C4-2B (cell line): ENCODE measurements around the gene PPP3CA.
"Not testable (repeated sequence)": the region's sequence is repeated elsewhere in the genome, so short reads cannot be mapped to it uniquely, and the experiment has no call there.

Experiments
- H3K27ac ChIP-seq: fragments of 450-650 bp; 2 replicates; pipeline ENCODE4 v1.5.1; 2017
- ZFX ChIP-seq: fragments of 450-650 bp; IDR thresholded peaks from 2 replicates; pipeline ENCODE4 v1.6.1; 2017
- TF ChIP-seq, protein P1 (sequence below): fragments of 450-650 bp; conservative IDR thresholded peaks from 2 replicates; pipeline ENCODE4 v1.5.1; 2017; ENCODE audit warnings: mild to moderate bottlenecking

PPP3CA gene

DNA sequence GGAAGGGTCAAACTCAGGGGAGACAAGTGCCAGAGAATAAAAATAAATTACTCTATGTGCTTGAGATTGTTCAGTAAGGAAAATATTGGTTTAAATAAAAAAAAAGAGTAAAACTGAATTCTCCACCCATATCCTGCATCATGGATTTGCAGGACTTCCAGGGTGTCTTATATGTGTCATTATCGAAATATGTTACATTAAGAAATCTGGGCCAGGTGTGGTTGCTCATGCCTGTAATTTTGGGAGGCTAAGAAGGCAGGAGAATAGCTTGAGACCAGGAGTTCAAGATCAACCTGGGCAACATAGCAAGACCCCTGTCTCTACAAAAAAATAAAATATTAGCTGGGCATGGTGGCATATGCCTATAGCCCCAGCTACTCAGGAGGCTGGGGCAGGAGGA, 104.9 kb downstream of the PPP3CA start:
- TF ChIP-seq ZFX, result no peak
- H3K27ac ChIP-seq, result peak overlapping the region; percentile 75; the same call in 1 of the 2 replicates

GRCh38 chr4:101240099-101240498, 107.2 kb downstream of the PPP3CA start:
- TF ChIP-seq ZFX, result no peak
- TF ChIP-seq, protein P1, sequence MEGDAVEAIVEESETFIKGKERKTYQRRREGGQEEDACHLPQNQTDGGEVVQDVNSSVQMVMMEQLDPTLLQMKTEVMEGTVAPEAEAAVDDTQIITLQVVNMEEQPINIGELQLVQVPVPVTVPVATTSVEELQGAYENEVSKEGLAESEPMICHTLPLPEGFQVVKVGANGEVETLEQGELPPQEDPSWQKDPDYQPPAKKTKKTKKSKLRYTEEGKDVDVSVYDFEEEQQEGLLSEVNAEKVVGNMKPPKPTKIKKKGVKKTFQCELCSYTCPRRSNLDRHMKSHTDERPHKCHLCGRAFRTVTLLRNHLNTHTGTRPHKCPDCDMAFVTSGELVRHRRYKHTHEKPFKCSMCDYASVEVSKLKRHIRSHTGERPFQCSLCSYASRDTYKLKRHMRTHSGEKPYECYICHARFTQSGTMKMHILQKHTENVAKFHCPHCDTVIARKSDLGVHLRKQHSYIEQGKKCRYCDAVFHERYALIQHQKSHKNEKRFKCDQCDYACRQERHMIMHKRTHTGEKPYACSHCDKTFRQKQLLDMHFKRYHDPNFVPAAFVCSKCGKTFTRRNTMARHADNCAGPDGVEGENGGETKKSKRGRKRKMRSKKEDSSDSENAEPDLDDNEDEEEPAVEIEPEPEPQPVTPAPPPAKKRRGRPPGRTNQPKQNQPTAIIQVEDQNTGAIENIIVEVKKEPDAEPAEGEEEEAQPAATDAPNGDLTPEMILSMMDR, result no peak
- H3K27ac ChIP-seq, result no peak overlapping the region

DNA sequence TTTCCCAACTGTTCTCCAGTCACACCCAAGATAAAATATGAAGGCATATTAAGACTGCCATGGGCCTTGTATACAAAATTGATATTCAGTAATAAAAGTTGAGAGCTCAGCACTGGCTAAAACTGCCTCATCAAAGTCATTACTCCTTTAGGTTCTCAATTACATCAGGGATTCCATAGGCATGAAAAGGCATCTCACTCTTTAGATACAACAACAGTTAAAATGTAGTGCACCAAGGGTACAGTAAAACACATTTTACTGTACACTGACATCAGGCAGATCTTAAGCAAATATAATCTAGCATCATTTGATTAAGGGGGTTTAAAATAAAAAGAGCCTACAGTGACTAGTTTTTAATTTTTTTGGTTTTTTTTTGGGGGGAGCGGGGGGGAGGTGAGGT, 107.7 kb downstream of the PPP3CA start:
- TF ChIP-seq, protein P1, result no peak
- no peak for TF ChIP-seq ZFX
- no peak overlapping the region for H3K27ac ChIP-seq

DNA sequence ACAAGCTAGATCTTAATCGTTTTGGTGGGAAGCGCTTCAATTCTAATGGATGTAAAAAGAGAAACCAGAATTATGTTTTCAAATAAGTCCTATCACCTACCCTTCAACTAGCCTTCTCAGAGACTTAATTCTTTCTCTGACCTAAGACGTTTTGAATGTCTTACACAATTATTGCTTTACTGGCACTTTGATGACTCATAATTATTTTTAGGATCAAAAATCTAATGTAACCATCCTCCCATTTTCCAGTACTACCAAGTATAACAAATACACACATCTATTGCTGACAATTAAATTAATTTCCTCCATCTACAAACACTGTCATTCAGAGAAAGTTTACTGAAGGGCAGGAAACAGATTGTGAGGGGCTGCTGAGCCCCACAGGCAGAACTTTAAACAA, 108.6 kb downstream of the PPP3CA start:
- H3K27ac ChIP-seq, result no peak overlapping the region
- TF ChIP-seq, protein P1, result no peak
- TF ChIP-seq ZFX, result no peak

DNA sequence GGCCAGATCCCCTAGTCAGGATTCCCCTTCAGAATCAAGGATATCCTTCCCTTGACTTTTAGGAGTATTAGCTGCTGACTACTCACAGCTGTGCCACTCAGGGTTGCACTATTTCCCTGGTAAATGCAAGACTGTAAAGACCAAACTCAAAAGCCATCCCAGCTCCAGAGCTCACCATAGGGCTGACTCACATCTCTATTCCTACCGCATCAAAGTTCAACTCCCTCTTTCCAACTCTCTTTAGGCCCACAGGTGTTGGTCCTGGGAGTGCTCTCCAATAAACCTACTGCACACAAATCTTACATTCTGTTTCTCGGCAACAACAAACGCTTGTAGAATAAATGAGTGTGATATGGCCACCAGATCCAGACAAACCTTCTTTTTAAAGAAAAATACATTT, 109.6 kb downstream of the PPP3CA start:
- TF ChIP-seq ZFX, result no peak
- TF ChIP-seq, protein P1, result no peak
- peak overlapping the region; percentile 86; the same call in 1 of the 2 replicates for H3K27ac ChIP-seq

DNA sequence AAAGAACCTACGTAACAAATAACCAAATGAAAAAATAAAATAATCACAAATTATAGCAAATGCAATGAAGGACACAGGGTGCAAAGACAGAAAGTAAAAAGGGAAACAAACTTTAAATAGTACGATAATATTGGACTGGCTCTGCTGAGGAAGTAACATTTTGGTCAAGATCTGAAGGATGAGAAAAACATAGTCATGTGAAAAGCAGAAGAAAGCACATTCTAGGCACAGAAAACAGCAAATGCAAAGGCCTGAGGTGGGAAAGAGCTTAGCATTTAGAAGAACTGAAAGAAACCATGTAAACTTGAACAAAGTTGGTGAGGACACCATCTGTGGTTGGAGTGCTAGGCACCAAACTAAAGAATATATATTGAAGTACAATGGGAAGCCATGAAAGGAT, 111.2 kb downstream of the PPP3CA start:
- no peak overlapping the region for H3K27ac ChIP-seq
- TF ChIP-seq ZFX, result no peak
- TF ChIP-seq, protein P1, result no peak

DNA sequence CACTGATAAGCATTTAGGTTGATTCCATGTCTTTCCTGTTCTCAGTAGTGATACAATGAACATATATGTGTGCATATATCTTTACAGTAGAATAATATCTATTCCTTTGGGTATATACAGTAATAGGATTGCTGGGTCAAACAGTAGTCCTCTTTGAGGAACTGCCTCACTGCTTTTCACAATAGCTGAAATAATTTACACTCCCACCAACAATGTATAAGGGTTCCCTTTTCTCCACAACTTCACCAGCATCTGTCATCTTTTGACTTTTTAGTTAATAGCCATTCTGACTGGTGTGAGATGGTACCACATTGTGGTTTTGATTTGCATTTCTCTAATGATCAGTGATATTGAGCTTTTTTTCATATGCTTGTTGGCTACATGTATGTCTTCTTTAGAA, 113.2 kb downstream of the PPP3CA start:
- H3K27ac ChIP-seq, result not testable (repeated sequence)

DNA sequence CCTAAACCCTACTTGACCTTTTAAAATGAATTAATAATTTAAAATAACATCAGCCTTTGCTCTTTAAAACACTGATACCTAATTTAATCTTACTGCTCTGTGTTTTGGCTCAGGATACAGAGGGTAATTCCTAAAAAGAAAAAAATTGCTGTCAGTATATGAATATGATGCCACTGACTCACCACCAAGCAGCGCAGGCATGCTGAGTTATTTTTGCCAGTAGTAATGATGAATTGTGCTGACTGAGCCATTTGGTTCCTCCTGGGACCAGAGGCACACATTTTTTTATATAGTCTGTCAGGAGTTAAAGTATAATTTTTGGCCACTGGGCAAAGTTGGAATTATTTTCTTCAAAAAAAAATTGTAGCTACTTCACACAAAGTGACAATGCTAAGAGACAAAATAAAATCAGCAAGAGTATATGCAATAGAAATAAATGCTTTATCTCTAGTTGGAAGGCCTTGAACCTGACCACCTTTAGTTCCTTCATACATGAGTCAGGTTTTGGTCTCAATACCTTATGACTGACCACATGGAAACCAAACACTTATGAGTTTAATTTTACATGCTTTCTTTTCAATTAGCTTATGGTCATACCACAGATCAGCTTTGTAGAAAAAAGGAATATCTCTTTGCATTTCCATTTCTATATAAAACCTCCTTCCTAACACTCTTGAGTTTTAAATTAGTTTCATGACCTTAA, 115.1 kb downstream of the PPP3CA start:
- H3K27ac ChIP-seq, result peak overlapping the region; percentile 38; the same call in 1 of the 2 replicates
- TF ChIP-seq, protein P1, result no peak
- no peak for TF ChIP-seq ZFX
